Kidney (tissue), 14 donors: ENCODE measurements around the gene SIT1. TPM values are rescaled to one million over a fixed set of nuclear protein-coding genes. Genes with fewer than 3 reads are reported as not detected.

Source experiments
- DNase-seq, 5 donors: peaks; one replicate each; pipeline ENCODE4 v3.0.0-alpha.2; 2013 to 2020
- FAIRE-seq: peaks from 2 replicates; lab custom pipeline; 2012; peaks lifted over from hg19 to GRCh38; lab: Jason Lieb, UNC
- H3K27ac ChIP-seq, 2 donors: one replicate each; pipeline ENCODE4 v1.7.0; 2013; ENCODE audit warnings: low read depth in 2 of 2, low read length in 2 of 2, inconsistent platforms in 1 of 2
- H3K27me3 ChIP-seq: one replicate; pipeline ENCODE4 v1.7.1; 2013; ENCODE audit warnings: low read length, inconsistent platforms; ENCODE audit not compliant: control insufficient read depth, insufficient read depth
- H3K36me3 ChIP-seq, 3 donors: one replicate each; pipeline versions ENCODE4 v1.7.0 to v1.7.1; 2013; ENCODE audit warnings: low read length in 3 of 3, control low read depth in 1 of 3, inconsistent platforms in 1 of 3; ENCODE audit not compliant: insufficient read depth in 3 of 3, control insufficient read depth in 2 of 3
- H3K4me1 ChIP-seq, 3 donors: one replicate each; pipeline versions ENCODE4 v1.7.0 to v1.7.1; 2013; ENCODE audit warnings: low read length in 3 of 3, inconsistent platforms in 1 of 3, low read depth in 1 of 3; ENCODE audit not compliant: control insufficient read depth in 2 of 3, insufficient read depth in 2 of 3
- H3K4me3 ChIP-seq, 3 donors: one replicate each; pipeline versions ENCODE4 v1.7.0 to v1.8.1; 2013; ENCODE audit warnings: low read length in 3 of 3, control low read depth in 1 of 3, inconsistent platforms in 1 of 3
- H3K9ac ChIP-seq, 3 donors: one replicate each; pipeline versions ENCODE4 v1.7.0 to v1.7.1; 2013; ENCODE audit warnings: low read length in 3 of 3, control low read depth in 1 of 3, inconsistent platforms in 1 of 3
- H3K9me3 ChIP-seq, 3 donors: one replicate each; pipeline versions ENCODE4 v1.7.0 to v1.7.1; 2013; ENCODE audit warnings: low read length in 3 of 3, control low read depth in 1 of 3, inconsistent platforms in 1 of 3; ENCODE audit not compliant: control insufficient read depth in 2 of 3, insufficient read depth in 1 of 3
- intact Hi-C: fragments of 100-400 bp; cut with DNase I; formaldehyde crosslinking; loops from one replicate; pipeline ENCODE4 v1.11.1; 2022
- polyA plus RNA-seq: library from polyadenylated mRNA; stranded (reverse); fragments of 350-450 nt; fragmentation: Illumina TruSeq; extraction: RNeasy Lipid Tissue Mini Kit (QIAGEN cat#74804); gene quantifications from one replicate; pipeline ENCODE4 v1.2.3, GENCODE V29; 2014; ENCODE audit warnings: low read depth, low replicate concordance; ENCODE audit not compliant: insufficient read depth
- total RNA-seq: library from RNA; stranded (reverse); fragmentation: NEBNext Ultra II Directional; extraction: Animal tissue kit (Norgen Biotek cat#: 25700); gene quantifications from one replicate; pipeline ENCODE4 v1.2.1, GENCODE V29; 2021
- TF ChIP-seq, protein P1 (sequence below): IDR thresholded peaks from 3 replicates; pipeline ENCODE4 v1.5.1; 2012; ENCODE audit warnings: mild to moderate bottlenecking, moderate library complexity, borderline replicate concordance; ENCODE audit not compliant: insufficient read depth; ENCODE audit errors: extremely low read depth
- donor health status: control.
- donor health status: control.
- donor health status: control.
- donor health status: control.
- donor health status: control.
- donor health status: DM: yes; HTN: yes; CAD: no.
- donor health status: Normal renal cell carcinoma (clear cell type).

SIT1 gene
- total and polyA plus RNA-seq, 2 donors from 2014 or later, result 0.32 to 3.1 TPM

DNA sequence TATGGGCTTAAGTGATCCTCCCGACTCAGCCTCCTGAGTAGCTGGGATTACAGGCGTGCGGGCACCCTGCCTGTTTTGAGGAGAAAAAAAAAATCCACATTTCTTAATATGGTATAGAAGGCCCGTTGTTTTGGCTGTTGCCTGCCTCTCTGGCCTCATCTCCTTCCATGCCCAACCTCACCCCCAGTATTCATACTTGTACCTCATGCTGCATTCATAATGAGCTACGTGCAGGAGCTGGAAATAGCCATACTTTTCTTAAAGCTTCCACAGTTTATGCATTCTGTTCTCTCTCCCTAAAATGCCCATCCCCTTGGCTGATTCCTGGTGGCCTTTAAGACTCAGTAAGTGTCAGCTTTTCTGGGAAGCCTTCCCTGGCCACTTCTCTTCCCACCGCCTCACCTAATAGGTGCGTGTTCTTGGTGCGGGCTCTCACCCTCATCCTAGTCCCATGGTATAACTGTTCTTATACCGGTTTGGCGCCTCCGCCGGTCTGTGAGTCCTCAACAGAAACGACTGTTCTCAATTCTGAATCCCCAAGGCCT, 41.1 kb upstream of the SIT1 start:
- Histone ChIP-seq H3K4me3 (peak overlapping the region in 1 of 3 donors; percentile 74), H3K36me3 (peaks cover 0 to 2% (median under 1%) of the 10 kb centered on the region in 3 donors), H3K9ac (no peak overlapping the region), H3K9me3 (no peaks in the 10 kb centered on the region), H3K27ac (no peak overlapping the region), H3K4me1 (peaks cover 0 to 6% (median 0%) of the 10 kb centered on the region in 3 donors), H3K27me3 (no peaks in the 10 kb centered on the region)
- TF ChIP-seq, protein P1, sequence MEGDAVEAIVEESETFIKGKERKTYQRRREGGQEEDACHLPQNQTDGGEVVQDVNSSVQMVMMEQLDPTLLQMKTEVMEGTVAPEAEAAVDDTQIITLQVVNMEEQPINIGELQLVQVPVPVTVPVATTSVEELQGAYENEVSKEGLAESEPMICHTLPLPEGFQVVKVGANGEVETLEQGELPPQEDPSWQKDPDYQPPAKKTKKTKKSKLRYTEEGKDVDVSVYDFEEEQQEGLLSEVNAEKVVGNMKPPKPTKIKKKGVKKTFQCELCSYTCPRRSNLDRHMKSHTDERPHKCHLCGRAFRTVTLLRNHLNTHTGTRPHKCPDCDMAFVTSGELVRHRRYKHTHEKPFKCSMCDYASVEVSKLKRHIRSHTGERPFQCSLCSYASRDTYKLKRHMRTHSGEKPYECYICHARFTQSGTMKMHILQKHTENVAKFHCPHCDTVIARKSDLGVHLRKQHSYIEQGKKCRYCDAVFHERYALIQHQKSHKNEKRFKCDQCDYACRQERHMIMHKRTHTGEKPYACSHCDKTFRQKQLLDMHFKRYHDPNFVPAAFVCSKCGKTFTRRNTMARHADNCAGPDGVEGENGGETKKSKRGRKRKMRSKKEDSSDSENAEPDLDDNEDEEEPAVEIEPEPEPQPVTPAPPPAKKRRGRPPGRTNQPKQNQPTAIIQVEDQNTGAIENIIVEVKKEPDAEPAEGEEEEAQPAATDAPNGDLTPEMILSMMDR, result no peak
- peak in 1 of 5 donors; percentile 63 for DNase-seq
- no peak for FAIRE-seq
- intact Hi-C loops, result no loop called here

DNA sequence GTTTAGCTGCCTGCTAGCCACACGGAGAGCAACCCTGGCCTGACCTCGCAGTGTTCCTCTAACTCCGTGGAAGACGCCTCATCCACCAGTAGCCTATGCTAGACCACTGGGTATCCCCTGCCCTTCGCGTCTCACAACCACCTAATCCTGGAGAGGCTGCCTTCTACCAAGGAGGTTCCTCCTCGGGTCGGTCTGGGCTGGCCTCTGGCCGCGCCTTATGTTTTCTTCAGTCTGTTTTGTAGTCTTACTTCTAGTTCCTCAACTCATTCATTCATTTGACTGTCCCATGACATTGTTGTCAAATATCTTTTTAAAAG, 40.6 kb upstream of the SIT1 start:
- Histone ChIP-seq H3K4me1 (peaks cover 0 to 5% (median 0%) of the 10 kb centered on the region in 3 donors), H3K36me3 (no peaks in the 10 kb centered on the region), H3K27ac (peak overlapping the region; percentile 85 to 95), H3K9ac (peak overlapping the region; percentile 20 to 61 (median 55)), H3K9me3 (no peaks in the 10 kb centered on the region), H3K4me3 (peak overlapping the region; percentile 56 to 74 (median 66)), H3K27me3 (no peaks in the 10 kb centered on the region)
- DNase-seq (no peak), FAIRE-seq (no peak)
- intact Hi-C loops, result no loop called here
- TF ChIP-seq, protein P1, result no peak

DNA sequence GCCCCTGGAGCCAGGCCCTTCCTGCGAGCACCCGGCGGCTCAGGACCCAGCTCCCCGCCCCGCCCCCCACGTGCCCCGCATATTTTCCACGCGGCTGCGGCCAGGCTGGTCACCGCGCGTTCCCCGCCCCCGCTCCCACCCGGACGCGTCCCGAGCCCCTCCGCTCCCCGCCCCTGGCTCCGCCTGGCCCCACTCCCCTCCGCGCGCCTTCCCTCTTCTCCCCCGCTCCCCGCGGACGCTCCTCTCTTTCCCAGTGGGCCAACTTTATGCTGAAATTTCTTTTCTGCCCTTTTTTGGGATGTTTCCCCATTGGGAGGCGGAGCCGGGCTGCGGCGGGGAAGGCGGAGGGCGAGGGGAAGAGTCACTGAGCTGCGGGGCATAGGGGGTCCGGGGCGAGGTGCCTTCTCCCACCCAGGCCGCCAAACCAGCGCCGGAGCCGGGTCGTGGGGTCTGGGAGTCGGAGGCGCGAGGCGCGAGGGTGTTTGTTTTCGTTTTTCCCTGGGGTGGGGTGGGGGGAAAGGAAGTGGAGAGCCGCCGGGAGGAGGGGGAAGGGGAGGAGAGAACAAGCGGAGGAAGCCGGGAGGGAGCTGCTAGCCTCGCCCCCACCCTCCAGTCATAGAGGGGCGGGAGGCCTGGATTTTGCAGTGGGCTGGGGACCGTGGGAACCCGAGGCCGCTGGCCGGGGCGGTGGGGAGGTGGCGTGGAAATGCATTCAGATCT, 40.0 kb upstream of the SIT1 start:
- Histone ChIP-seq H3K27ac (peak overlapping the region; percentile 85 to 95), H3K4me3 (peak overlapping the region; percentile 56 to 74 (median 66)), H3K36me3 (no peaks in the 10 kb centered on the region), H3K9me3 (no peaks in the 10 kb centered on the region), H3K27me3 (no peaks in the 10 kb centered on the region), H3K4me1 (peaks cover 0 to 4% (median 0%) of the 10 kb centered on the region in 3 donors), H3K9ac (peak overlapping the region; percentile 48 to 69 (median 61))
- FAIRE-seq (no peak), DNase-seq (peak; percentile 69 to 95 (median 84))
- TF ChIP-seq, protein P1, result no peak
- intact Hi-C loops, result no loop called here
